ENCODE measurements around the gene PKM.
"Not testable (repeated sequence)": the region's sequence is repeated elsewhere in the genome, so short reads cannot be mapped to it uniquely, and the experiment has no call there.

The PKM gene

GRCh38 chr15:72174551-72175165 lies 56.3 kb downstream of the PKM start:
- no peak for FAIRE-seq

GRCh38 chr15:72173864-72174550 lies 57.0 kb downstream of the PKM start:
- FAIRE-seq = no peak

- no peak for FAIRE-seq
Measured at GRCh38 chr15:72173401-72173800, 57.6 kb downstream of the PKM start.

GRCh38 chr15:72172796-72173195 lies 58.2 kb downstream of the PKM start:
- FAIRE-seq = no peak

- FAIRE-seq = not testable (repeated sequence)
Measured at GRCh38 chr15:72171978-72172377, 59.0 kb downstream of the PKM start.

- FAIRE-seq = no peak
Measured at GRCh38 chr15:72170691-72171090, 60.3 kb downstream of the PKM start.

GRCh38 chr15:72169921-72170611 lies 60.9 kb downstream of the PKM start:
- FAIRE-seq = no peak

GRCh38 chr15:72169236-72169920 lies 61.6 kb downstream of the PKM start:
- FAIRE-seq = no peak

GRCh38 chr15:72168808-72169190 lies 62.2 kb downstream of the PKM start:
- no peak for FAIRE-seq

GRCh38 chr15:72168131-72168807 lies 62.7 kb downstream of the PKM start:
- no peak for FAIRE-seq

GRCh38 chr15:72167445-72167844 lies 63.5 kb downstream of the PKM start:
- no peak for FAIRE-seq

- FAIRE-seq = no peak
Measured at GRCh38 chr15:72166716-72167417, 64.1 kb downstream of the PKM start.

- FAIRE-seq = no peak
Measured at GRCh38 chr15:72163719-72164118, 67.3 kb downstream of the PKM start.

GRCh38 chr15:72162569-72162968 lies 68.4 kb downstream of the PKM start:
- no peak for FAIRE-seq

GRCh38 chr15:72161361-72162132 lies 69.4 kb downstream of the PKM start:
- FAIRE-seq = no peak

GRCh38 chr15:72160696-72161245 lies 70.2 kb downstream of the PKM start:
- no peak for FAIRE-seq

- no peak for FAIRE-seq
Measured at GRCh38 chr15:72156928-72157327, 74.1 kb downstream of the PKM start.

- FAIRE-seq = peak; percentile 76
Measured at GRCh38 chr15:72155635-72156616, 75.1 kb downstream of the PKM start.

- FAIRE-seq = no peak
Measured at GRCh38 chr15:72155003-72155621, 75.9 kb downstream of the PKM start.
